PFSK-1 (cell line): ENCODE data around the gene STARD3NL.

Experiments used
- POLR2AphosphoS5 ChIP-seq: IDR thresholded peaks from 2 replicates; pipeline ENCODE4 v1.6.1; 2012; ENCODE audit warnings: low read depth, mild to moderate bottlenecking, control low read depth, low read length, moderate library complexity
- SIN3A ChIP-seq: IDR thresholded peaks from 2 replicates; pipeline ENCODE4 v1.6.1; 2012; ENCODE audit warnings: mild to moderate bottlenecking, low read length, moderate library complexity, borderline replicate concordance; ENCODE audit not compliant: insufficient read depth
- TAF1 ChIP-seq: IDR thresholded peaks from 2 replicates; pipeline ENCODE4 v1.6.1; 2012; ENCODE audit warnings: low read length, control low read depth, borderline replicate concordance; ENCODE audit not compliant: insufficient read depth

DNA sequence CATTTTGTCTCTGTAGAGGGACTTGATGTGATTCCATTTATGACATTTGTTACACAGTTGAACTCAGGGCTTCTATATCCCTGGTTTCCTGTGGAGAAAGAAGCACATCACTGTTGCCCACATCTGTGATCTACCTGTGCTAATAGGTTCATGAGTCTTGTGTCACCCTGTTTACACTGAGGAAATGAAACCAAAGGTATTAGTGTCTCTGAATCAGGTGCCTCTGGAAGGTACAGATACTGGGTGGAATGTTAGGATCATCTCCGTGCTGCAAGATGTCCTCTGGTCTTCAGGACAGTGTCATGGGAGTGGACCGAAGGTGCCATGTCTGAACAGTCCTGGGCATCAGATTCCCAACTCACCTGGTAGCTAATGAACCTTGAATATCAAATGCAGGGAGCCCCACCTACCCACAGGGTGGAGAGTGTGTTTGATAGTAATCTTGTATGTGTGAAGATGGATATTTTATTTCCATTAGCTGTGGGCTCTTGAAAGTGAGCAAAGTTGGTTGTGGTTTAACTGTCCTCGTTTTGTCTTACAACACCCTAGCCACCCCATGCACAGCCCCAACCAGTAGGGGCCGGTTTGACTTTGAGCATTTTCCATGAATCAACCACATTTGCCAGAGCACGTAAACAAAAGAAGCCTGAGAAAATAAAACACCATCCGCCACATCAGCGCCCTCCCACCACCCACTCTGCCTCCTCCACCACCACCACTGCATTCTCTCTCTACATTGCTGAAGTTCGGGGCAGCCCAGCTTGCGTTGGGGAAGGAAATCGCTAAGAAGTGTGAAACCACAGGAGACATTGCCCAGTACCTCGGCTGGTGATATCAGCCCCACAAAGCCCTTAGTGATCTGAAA, 54.7 kb downstream of the STARD3NL start:
- no peak for TF ChIP-seq POLR2AphosphoS5
- TF ChIP-seq TAF1, result no peak
- no peak for TF ChIP-seq SIN3A
